Epithelial cell of esophagus (primary cell): ENCODE data around the gene GCLM.
"Not testable (repeated sequence)": the region's sequence is repeated elsewhere in the genome, so short reads cannot be mapped to it uniquely, and the experiment has no call there.

Experiments used
- DNase-seq: peaks from one replicate; pipeline ENCODE4 v3.0.0; 2010; ENCODE audit warnings: low read depth
- H3K4me3 ChIP-seq: 2 replicates; pipeline ENCODE4 v1.5.1; 2011; ENCODE audit warnings: mild to moderate bottlenecking, low read length, control low read depth
- CTCF ChIP-seq: IDR thresholded peaks from 2 replicates; pipeline ENCODE4 v1.5.1; 2011; ENCODE audit warnings: low read depth, mild to moderate bottlenecking, low read length, control low read depth, inconsistent platforms; ENCODE audit not compliant: insufficient read depth; ENCODE audit errors: missing control alignments

Gene GCLM

GRCh38 chr1:93925206-93925605 is 16.0 kb upstream of the GCLM start:
- no peak overlapping the region for H3K4me3 ChIP-seq
- DNase-seq: no peak
- TF ChIP-seq CTCF: no peak

- no peak for DNase-seq
- H3K4me3 ChIP-seq: no peak overlapping the region
- no peak for TF ChIP-seq CTCF
Observed at GRCh38 chr1:93919780-93920179, 10.6 kb upstream of the GCLM start.

- no peak for TF ChIP-seq CTCF
- no peak for DNase-seq
- no peak overlapping the region for H3K4me3 ChIP-seq
Observed at GRCh38 chr1:93917302-93917701, 8.1 kb upstream of the GCLM start.

GRCh38 chr1:93910880-93911279 is 1.6 kb upstream of the GCLM start:
- not testable (repeated sequence) for H3K4me3 ChIP-seq, DNase-seq

GRCh38 chr1:93910305-93910704 is 1.1 kb upstream of the GCLM start:
- DNase-seq: no peak
- H3K4me3 ChIP-seq: no peak overlapping the region
- no peak for TF ChIP-seq CTCF

- H3K4me3 ChIP-seq: peak overlapping the region; percentile 64
- TF ChIP-seq CTCF: no peak
- peak; percentile 30 for DNase-seq
Observed at GRCh38 chr1:93908394-93909145, 660 bp downstream of the GCLM start.

GRCh38 chr1:93907718-93908117 is 1.5 kb downstream of the GCLM start:
- peak; percentile 30 for DNase-seq
- H3K4me3 ChIP-seq: no peak overlapping the region
- no peak for TF ChIP-seq CTCF
